Activated naive CD8-positive, alpha-beta T cell treated with anti-CD3 and anti-CD28 coated beads, Interleukin-2, amount 50 U/mL, for 16 hours (primary cell): ENCODE results near the gene CD7.

ENCODE experiments used
- DNase-seq: peaks from one replicate; pipeline ENCODE4 v3.0.0-alpha.2; 2020; ENCODE audit warnings: low read depth, low spot score

The CD7 gene

GRCh38 chr17:82298538-82299421 lies 18.6 kb downstream of the CD7 start:
- no peak for DNase-seq

DNA sequence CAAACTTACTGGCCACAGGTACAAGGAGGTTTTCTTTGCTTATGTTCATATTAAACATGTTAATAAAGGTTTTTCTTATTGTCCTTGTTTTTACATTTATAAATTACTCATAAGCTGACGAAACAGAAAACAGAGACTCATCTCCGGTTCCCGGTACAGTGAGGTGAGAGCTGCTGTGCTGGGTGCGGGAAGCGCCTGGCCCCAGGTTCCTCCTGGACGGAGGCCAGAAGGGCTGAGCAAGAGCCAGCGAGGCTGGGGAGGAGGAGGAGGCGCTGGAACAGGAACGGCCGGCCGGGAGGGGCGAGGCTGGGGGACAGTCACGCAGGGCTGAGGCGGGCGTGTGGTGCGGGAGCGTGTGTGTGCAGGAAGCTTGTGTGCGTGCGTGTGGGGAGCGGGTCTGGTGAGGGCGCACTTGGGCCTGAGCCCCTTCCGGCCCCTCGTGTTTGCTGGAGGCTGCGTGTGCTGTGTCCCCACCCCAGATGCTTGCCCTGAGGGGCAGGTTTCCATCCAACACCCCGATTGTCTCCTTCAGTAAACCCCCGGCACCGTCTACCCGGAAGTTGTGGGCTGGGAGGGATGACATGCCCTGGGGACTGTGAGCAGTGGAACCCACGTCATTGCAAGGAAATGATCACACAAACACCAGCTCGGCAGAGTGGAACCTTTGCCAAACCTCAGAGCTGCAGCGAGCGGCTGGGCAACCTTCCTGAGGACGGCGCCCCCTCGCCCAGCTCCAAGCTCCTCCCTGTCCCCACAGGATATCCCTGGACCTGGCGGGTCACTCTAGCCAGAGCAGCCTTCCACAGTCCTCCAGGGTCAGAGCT lies 19.5 kb downstream of the CD7 start:
- DNase-seq: peak; percentile 88

GRCh38 chr17:82297280-82297713 lies 20.1 kb downstream of the CD7 start:
- peak; percentile 54 for DNase-seq

- DNase-seq: no peak
Measured at GRCh38 chr17:82296511-82297279, 20.7 kb downstream of the CD7 start.

DNA sequence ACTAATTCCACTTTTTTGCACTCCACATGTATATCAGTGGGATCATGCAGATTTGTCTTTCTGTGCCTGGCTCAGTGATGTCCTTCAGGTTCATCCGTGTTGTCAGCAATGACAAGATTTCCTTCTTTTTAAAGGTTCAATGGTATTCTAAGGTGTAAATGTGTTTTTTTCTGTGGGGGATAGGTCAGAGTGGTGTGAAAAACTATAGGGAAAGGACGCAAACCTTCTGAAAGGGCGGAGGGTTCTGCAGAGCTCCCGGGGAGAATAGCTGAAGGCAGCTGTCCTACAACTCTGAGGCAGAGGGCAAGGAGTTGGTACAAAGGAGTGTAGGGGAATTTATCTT lies 22.0 kb downstream of the CD7 start:
- DNase-seq: no peak

GRCh38 chr17:82294064-82294773 lies 23.2 kb downstream of the CD7 start:
- DNase-seq: no peak

DNA sequence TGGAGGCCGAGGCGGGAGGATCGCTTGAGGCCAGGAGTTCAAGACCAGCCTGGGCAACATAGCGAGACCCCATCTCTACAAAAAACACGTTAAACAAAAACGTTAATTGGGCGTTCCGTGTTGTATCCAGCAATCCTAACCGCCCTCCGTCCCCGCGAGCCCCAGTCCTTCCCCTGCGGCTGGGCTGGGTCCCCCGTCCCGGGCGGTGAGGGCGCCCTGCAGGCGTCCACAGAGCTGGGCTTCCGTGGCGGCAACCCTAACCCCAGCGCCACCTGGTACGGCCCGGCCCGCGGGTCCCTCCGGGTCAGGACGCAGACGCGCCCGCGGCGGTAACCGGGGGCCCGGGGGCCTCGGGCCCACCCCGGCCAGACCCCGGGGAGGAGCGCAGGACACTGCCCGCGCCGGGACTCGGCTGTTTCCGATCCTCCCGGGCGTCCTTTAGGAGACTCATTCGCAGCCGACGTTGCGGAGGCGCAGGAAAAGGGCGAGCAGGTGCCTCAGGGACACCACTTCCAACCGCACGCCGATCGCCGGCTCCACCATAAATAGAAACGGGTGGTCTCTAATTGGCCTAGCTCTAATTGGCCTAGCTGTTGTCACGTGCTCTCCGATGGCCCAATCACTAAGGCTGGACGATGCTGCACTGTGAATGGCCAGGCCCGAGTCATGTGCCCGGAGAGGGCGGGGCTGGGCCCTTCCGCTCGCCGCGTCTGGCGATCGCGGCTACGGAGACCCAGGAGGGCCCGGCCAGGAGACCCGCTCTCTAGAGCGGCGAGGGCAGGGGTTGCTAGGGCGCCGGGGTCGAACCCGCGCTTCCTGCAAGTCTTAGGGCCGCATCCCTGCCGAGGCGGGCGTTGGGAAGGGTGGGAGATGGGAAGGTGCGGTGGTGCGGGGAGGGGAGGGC lies 24.9 kb downstream of the CD7 start:
- peak; percentile 87 for DNase-seq

DNA sequence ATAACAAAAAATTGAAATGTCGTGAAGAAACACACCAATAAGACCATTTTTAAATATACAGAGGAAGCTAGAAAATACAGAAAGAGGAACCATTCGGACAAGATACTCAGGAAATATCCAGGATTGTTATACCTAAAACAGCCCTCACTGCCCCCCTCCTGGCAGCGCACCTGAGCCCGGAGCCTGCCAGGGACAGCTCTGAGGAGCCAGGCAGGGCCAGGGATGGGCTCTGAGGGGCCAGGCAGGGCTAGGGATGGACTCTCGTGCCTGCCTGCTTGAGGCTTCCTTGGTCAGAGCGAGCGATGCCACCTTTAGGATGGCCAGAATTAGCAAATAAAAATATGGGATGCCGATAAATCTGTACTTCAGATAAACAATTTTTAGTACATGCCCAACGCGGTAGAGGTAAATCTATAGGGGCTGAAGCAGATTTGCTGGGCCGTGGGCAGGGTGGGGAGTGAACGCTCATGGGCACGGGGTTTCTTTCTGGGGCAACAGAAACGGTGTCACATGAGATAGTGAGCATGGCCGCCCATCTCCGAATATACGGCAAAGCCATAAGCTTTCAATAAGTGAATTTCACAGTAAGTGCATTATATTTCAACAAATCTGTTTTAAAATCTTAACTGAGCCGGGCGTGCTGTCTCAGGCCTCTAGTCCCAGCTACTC lies 25.7 kb downstream of the CD7 start:
- no peak for DNase-seq

DNA sequence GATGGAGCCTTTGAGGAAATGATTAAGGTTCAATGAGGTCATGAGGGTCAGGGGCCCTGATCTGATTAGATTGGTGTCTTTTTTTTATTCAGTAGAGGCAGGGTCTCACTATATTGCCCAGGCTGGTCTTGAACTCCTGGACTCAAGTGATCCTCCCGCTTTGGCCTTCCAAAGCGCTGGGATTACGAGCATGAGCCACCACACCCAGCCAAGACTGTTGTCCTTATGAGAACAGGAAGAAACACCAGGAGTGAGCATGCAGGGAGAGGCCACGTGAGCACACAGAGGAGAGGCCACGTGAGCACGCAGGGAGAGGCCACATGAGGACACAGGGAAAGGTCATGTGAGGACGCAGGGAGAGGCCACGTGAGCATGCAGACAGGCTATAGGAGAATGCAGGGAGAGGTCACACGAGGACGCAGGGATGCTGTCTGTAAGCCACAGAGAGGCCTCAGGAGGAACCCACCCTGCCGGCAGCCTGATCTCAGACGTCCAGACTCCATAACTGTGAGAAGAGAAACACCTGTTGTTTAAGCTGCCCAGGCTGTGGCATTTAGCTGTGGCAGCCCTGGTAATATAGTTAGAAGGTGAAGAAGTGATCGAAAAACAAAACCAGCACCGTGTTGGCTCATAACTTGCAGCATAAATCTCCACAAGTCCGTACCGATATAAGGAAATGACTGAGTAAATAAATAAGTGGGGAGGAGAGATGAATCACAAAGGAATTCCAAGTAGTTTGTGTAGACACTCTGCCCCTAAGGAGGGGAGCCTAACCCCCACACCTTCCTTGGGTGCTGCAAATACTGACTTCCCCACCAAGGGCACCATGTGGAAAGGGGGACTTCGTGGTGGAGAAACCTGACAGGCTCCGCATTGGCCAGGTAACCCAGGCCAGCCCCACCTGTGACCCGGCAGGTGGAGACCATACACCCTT lies 29.3 kb downstream of the CD7 start:
- DNase-seq: no peak

DNA sequence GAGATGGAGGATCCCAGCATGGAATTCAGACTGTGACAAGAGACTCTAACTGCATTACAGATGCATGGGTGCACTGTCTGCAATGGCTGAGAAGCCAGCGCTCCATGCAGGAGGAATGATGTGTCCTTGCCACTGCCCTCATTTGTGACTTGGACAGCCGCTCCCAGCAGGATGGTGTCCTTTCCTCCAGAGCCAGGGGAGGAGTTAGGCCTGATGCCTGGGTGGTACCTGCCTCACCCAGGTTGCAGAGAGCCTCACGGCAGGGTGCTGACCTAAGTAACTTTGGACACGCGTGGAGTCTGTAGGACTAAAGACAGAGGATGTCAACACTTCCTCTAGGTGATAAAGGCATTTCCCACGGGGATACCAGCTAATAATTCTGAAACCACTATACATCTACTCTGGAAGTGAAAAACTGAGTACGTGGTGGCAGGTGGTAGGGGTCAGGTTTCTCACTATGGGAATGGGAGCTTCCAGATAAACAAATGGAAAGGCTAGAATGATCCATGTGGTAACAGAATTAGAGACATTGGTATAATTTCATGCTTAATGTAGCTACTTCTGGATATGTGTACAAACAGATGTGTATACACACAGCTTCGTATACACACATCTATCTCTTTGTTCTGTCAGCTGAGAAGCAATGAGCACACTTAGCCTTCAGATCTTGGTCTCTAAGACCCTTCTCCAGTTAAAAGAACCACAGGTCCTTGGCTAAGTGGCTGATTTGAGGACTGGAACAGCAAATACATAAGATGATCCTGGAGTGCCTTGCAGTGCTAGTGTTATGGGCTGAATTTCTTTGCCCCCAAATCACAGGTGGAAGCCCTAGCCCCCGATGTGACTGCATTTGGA lies 30.2 kb downstream of the CD7 start:
- DNase-seq: no peak

DNA sequence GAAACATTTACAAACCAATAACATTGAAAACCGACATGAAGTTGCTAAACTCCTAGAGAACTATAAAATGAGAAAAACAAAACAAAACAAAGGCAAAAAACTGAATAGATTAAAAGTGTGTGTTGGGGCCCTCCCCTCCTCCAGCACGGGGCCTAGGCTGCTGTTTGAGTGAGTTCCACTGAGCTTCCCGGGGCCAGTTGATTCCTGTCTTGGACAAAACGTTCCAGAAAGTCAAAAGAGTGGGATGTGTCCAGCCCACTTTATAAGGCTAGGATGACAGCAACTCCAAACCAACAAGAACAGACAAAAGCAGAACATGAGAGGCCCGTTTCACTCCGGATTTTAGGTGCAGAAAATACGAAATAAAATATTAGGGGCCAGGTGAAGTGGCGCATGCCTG lies 32.3 kb downstream of the CD7 start:
- DNase-seq: no peak

- no peak for DNase-seq
Measured at GRCh38 chr17:82283208-82283749, 34.1 kb downstream of the CD7 start.

- DNase-seq: no peak
Measured at GRCh38 chr17:82282239-82283207, 34.9 kb downstream of the CD7 start.

GRCh38 chr17:82281502-82282238 lies 35.7 kb downstream of the CD7 start:
- DNase-seq: no peak

- DNase-seq: no peak
Measured at GRCh38 chr17:82281076-82281475, 36.3 kb downstream of the CD7 start.

DNA sequence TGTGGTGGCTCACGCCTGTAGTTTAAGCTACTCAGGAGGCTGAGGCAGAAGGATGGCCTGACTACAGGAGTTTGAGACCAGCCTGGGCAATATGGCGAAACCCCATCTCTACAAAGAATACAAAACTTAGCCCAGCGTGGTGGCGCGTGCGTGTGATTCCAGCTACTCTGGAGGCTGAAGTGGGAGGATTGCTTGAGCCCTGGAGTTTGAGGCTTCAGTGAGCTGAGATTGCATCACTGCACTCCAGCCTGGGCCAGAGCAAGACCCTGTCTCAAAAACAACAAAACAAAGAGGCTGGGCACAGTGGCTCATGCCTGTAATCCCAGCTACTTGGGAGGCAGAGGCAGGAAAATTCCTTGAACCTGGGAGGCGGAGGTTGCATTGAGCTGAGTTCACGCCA lies 36.9 kb downstream of the CD7 start:
- DNase-seq: no peak
